ENCODE measurements around the gene YIPF1. TPM values are rescaled to one million over a fixed set of nuclear protein-coding genes. Genes with fewer than 3 reads are reported as not detected.

Gene YIPF1
- total RNA-seq = 21.4 and 21.9 TPM in 2 replicates

DNA sequence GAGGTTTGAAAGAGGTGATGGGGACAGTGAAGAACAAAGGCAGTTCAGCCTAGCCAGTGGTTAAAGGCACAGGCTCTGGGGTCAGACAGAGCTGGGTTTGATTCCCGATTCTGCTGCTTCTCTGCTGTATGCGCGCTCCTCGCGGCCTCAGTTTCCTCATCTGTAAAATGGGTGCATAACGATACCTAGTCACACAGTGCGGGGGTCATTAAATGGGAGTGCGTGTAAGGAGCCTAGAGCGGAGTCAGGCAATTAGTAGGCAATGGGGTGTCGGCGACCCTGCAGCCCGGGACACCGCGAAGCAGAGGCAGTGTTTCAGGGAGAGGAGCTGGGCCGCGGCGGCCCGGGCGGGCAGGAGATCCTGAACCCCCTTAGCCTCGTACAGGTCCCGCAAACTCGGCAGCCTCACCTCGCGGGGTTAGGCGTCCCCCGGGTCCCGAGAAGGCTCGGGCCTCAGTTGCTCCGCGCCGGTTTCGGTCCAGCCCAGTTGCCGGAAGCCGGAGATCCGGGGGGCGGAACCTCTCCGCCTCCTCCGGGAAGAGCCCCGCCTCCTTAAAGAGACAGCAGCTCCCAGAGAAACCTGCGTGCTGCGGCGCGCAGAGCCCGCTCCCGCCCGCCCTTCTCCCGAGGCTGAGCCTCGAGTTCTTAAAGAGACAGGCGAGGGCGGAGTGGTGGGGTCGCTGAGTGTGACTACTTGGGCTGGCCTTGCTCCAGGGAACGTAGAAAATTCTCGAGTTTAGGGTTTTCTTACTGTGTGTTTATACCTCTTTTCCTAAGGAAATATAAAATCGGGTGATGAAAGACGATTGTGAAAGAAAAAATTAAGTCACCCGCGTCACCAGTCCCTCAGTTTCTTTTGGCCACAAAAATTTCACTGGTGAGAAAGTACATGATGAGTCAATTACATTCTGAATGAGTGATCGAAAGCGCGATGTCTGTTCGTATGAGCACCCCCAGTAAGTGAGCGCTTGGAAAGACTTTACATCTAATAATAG lies at the start of gene YIPF1:
YIPF1 (minus strand) TSS at position 494 of the 995 bp plus-strand sequence. CDS start 860 bp downstream, outside the sequence.

DNA sequence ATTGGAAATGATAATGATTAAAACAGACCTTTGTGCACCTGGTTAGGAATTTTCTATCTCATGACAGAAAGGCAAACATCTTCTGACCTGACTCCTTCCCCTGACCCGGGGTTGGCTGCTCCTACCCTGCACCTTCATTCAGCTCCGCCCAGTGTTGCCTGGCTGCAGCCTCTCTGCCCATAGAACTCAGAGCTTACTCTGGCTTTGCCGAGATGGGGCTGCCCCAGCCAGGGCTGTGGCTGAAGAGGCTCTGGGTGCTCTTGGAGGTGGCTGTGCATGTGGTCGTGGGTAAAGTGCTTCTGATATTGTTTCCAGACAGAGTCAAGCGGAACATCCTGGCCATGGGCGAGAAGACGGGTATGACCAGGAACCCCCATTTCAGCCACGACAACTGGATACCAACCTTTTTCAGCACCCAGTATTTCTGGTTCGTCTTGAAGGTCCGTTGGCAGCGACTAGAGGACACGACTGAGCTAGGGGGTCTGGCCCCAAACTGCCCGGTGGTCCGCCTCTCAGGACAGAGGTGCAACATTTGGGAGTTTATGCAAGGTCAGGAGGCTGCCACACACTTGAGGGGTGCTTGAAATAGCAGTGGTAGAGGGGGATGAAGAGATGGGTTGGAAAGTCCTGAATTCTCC lies 4.5 kb upstream of the YIPF1 start, which contains the start of gene DIO1:
DIO1 (plus strand) TSS at position 189 of the 638 bp plus-strand sequence; CDS start at position 213, 24 bp downstream.

DNA sequence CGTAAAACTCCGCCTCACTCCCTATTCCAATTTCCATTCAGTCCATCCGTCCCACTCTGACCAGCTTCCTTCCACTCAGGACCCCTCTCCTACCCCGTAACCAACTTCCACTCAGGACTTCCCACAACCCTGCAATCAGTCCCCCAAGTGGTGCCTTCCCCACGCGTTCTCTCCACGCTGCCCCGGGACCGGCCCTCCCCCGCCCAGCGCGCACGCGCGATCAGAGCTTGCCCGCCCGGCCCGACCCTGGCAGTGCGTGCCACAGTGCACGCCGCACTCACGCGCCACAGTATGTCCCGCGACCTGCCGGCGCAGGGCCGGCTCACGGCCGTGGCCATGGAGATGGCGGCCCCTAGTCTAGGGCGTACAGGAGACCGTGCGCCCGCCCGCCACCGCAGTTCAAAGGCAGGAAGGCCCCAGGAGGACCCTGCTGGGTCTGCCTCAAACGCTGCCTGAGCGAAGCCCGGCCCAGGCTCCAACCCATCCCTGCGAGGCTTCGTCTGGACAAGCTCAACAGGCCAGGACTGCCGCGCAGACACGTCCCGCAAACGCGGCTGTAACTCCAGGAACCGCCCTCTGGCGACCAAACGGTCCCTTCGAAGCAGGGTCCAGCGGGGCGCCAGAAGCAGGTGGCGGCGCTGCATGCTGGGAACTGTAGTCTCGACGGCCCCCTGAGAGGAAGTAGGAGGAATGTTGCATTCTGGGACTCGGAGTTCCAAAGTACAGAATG lies 51.5 kb downstream of the YIPF1 start, which contains the start of gene NDC1:
NDC1 (minus strand) TSS at position 373 of the 730 bp plus-strand sequence; CDS start at position 338, 35 bp downstream.

Other genes starting within 250 kb of the YIPF1 start
- gene GLIS1, start 150.6 kb downstream of the YIPF1 start, total RNA-seq = 0.37 and 2.7 TPM in 2 replicates
- gene NDC1, start 51.5 kb downstream of the YIPF1 start, total RNA-seq = 14.0 and 20.2 TPM in 2 replicates
- gene DIO1, start 4.4 kb upstream of the YIPF1 start, total RNA-seq = not detected in 2 replicates
- gene IFT25, start 55.9 kb upstream of the YIPF1 start, total RNA-seq = 14.0 and 14.9 TPM in 2 replicates
- 24.3 and 33.9 TPM in 2 replicates for gene LRRC42, start 56.6 kb upstream of the YIPF1 start, total RNA-seq
- not detected in 2 replicates for gene LDLRAD1, start 128.4 kb upstream of the YIPF1 start, total RNA-seq
- gene TMEM59, start 163.4 kb upstream of the YIPF1 start, total RNA-seq = 313 and 741 TPM in 2 replicates
- 3.0 and 3.8 TPM in 2 replicates for gene TCEANC2, start 163.8 kb upstream of the YIPF1 start, total RNA-seq

Measured in smooth muscle cell of the umbilical artery (primary cell).